HG03139 (cell line): ENCODE results near the gene SPPL2B.

ENCODE experiments used
- ATAC-seq: cut with Tn5 transposase; IDR thresholded peaks from one replicate; pipeline ENCODE4 v1.9.1; 2021; ENCODE audit not compliant: unreplicated experiment

Gene SPPL2B

GRCh38 chr19:2320939-2321338 lies 7.5 kb upstream of the SPPL2B start:
- ATAC-seq, result no peak

- ATAC-seq, result no peak
Measured at GRCh38 chr19:2321565-2322283, 6.8 kb upstream of the SPPL2B start.

GRCh38 chr19:2323707-2324106 lies 4.8 kb upstream of the SPPL2B start:
- no peak for ATAC-seq

- ATAC-seq, result no peak
Measured at GRCh38 chr19:2324220-2324948, 4.1 kb upstream of the SPPL2B start.

- ATAC-seq, result no peak
Measured at GRCh38 chr19:2325281-2326046, 3.0 kb upstream of the SPPL2B start.

- ATAC-seq, result no peak
Measured at GRCh38 chr19:2326699-2327360, 1.7 kb upstream of the SPPL2B start.

- no peak for ATAC-seq
Measured at GRCh38 chr19:2327773-2328400, 597 bp upstream of the SPPL2B start.

GRCh38 chr19:2329149-2329478 lies 630 bp downstream of the SPPL2B start:
- ATAC-seq, result no peak

- ATAC-seq, result no peak
Measured at GRCh38 chr19:2329501-2329916, 1.0 kb downstream of the SPPL2B start.

- no peak for ATAC-seq
Measured at GRCh38 chr19:2330255-2330631, 1.8 kb downstream of the SPPL2B start.

- ATAC-seq, result no peak
Measured at GRCh38 chr19:2330632-2331284, 2.3 kb downstream of the SPPL2B start.

GRCh38 chr19:2331601-2332246 lies 3.2 kb downstream of the SPPL2B start:
- ATAC-seq, result no peak

- ATAC-seq, result no peak
Measured at GRCh38 chr19:2332341-2333026, 4.0 kb downstream of the SPPL2B start.

GRCh38 chr19:2333027-2333806 lies 4.7 kb downstream of the SPPL2B start:
- ATAC-seq, result no peak

GRCh38 chr19:2333807-2334211 lies 5.3 kb downstream of the SPPL2B start:
- no peak for ATAC-seq

GRCh38 chr19:2334426-2334825 lies 5.9 kb downstream of the SPPL2B start:
- ATAC-seq, result no peak

- ATAC-seq, result no peak
Measured at GRCh38 chr19:2334986-2335846, 6.7 kb downstream of the SPPL2B start.

- no peak for ATAC-seq
Measured at GRCh38 chr19:2335848-2336247, 7.4 kb downstream of the SPPL2B start.
